ENCODE data around the gene UBE2I. TPM values are rescaled to one million over a fixed set of nuclear protein-coding genes. Genes with fewer than 3 reads are reported as not detected.

The UBE2I gene
- polyA plus RNA-seq, 3 donors: 33.1 to 65.3 (median 52.4) TPM

DNA sequence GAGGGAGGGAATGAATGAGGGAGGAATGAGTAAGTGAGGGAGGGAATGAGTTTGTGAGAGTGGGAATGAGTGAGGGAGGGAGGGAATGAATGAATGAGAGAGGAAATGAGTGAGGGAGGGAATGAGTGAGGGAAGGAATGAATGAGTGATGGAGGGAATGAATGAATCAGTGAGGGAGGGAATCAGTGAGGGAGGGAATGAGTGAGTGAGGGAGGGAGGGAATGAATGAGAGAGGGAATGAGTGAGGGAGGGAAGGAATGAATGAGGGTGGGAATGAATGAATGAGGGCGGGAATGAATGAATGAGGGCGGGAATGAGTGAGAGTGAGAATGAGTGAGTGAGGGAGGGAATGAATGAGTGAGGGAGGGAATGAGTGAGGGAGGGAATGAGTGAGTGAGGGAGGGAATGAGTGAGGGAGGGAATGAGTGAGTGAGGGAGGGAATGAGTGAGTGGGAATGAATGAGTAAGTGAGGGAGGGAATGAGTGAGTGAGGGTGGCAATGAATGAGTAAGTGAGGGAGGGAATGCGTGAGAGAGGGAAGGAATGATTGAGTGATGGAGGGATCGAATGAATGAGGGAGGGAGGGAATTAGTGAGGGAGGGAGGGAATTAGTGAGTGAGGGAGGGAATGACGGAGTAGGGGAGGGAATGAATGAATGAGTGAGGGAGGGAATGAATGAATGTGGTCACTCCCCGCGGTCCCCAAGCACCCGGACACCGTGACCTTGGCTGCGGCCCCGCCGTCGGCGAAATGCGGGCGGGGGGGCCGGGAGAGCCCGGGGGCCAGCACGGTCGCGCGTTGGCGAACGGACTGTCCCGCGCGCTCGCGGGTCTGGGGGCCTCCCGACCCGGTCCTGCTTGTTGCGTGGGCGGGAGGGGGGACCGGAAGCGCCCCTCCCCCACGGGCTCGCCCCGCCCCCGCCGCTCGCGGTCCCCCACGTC, 1.1 kb upstream of the UBE2I start:
- WGBS, 3 donors: 4 to 8% (median 5%) methylated on average over 18 to 42 of the region's 43 CpGs
- H3K27ac ChIP-seq (ENCODE audit: low read depth, low read length): peak overlapping the region; percentile 68

DNA sequence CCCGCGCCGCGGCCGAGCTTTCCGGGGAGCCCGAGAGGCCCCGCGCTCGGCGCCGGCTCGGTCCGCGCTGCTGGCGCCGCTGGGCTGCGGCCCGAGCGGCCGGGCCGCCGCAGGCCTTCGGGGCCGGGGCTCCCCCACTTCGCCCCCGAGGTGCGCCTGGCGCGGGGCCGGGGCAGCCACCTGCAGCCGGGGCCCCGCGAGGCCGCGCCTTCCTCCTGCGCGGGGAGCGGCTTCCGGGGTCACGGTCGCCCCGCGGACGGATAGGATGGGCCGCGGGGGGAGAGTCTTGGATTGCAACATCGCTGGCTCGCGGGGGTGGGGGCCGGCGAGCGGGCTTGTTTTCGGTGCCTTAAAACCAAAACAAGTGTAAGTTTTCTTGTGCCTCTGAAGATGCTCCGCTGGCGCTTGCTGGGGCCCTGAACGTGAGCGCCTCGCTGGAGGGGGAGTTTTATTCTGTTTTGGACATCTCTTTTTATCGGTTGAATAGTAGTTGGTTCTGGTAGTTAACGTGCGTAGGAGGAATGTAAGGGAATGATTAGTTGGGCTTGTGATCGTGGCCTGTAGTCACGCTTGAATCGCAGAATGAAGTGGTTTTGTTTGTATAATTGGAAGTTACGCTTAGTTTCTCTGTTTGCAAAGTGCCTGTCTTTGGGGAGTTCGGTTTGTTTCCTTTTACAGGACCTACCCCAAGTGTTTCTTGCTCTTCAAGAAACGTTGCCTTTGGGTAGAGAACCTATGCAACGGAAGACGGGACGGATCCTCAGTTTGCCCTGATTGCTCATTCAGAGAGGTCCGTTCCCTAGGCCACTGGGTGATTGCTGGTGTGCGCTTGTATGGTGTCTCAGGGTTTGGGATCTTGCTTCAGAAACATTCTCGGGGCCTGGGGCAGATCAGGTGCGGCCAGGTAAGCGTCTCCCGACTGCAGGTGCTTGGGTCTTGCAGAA, 724 bp downstream of the UBE2I start:
- H3K27ac ChIP-seq (ENCODE audit: low read depth, low read length): no peak overlapping the region
- WGBS, 3 donors: 1 to 3% (median 1%) methylated on average over 54 to 77 of the region's 77 CpGs

DNA sequence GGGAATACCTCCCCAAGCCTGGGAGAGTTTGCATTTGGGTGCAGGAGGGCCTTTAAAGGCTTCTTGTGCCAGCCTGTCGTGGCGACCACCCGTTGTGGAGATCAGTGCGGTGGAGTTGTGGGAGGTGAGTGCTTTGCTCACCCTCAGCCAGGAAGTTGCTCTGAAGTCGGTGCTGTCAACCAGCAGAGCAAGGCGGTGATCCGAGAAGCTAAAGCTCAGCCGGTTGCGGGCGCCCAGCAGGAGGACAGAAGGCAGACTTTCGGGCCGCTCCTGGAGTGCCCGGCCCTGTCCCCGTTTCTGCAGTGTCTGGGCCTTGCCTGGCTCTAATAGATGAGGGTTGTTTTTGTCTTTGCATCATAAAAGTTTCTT, 1.4 kb downstream of the UBE2I start:
- H3K27ac ChIP-seq (ENCODE audit: low read depth, low read length): no peak overlapping the region
- WGBS, 3 donors: 2 to 4% (median 2%) methylated on average over 14 of the region's 14 CpGs

DNA sequence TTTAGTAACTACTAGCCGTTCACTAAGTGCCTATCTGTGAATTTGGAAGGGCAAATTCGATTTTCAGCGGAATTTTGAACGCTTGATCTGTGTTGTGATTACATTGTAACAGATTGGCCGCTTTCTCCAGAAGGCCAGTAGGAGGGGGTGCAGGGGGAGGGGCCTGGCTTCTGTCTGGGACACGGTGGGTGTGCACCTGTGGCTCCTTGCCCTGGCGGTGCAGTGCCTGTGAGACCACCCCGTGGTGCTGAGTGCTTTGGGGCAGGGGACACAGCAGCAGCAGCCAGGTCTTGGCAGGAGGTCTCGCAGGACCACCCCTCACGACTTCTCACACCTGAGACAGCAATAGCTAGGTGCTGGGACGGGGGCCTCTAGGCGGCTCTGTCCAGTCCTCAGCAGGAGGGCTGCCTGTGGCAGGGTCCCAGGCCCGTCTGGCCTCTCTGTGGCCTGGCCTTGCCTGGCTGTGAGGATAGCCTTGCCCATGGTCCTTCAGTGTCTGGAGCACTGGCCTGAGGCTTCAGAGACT, 1.8 kb downstream of the UBE2I start:
- no peak overlapping the region for H3K27ac ChIP-seq (ENCODE audit: low read depth, low read length)
- WGBS, 3 donors: 16 to 21% (median 18%) methylated on average over 13 of the region's 13 CpGs

- H3K27ac ChIP-seq (ENCODE audit: low read depth, low read length): no peak overlapping the region
- WGBS, 3 donors: 23 to 26% (median 24%) methylated on average over 35 of the region's 35 CpGs
These were observed 2.5 kb downstream of the UBE2I start for GRCh38 chr16:1311738-1312466.

GRCh38 chr16:1312467-1312816, 3.0 kb downstream of the UBE2I start:
- 72 to 80% (median 75%) methylated on average over 16 of the region's 16 CpGs for WGBS, 3 donors
- H3K27ac ChIP-seq (ENCODE audit: low read depth, low read length): no peak overlapping the region

- no peak overlapping the region for H3K27ac ChIP-seq (ENCODE audit: low read depth, low read length)
- WGBS, 3 donors: 83 to 90% (median 88%) methylated on average over 15 of the region's 15 CpGs
These were observed 3.5 kb downstream of the UBE2I start for GRCh38 chr16:1312903-1313302.

- WGBS, 3 donors: 88 to 89% (median 88%) methylated on average over 37 to 38 of the region's 38 CpGs
- H3K27ac ChIP-seq (ENCODE audit: low read depth, low read length): no peak overlapping the region
These were observed 4.4 kb downstream of the UBE2I start for GRCh38 chr16:1313721-1314369.

DNA sequence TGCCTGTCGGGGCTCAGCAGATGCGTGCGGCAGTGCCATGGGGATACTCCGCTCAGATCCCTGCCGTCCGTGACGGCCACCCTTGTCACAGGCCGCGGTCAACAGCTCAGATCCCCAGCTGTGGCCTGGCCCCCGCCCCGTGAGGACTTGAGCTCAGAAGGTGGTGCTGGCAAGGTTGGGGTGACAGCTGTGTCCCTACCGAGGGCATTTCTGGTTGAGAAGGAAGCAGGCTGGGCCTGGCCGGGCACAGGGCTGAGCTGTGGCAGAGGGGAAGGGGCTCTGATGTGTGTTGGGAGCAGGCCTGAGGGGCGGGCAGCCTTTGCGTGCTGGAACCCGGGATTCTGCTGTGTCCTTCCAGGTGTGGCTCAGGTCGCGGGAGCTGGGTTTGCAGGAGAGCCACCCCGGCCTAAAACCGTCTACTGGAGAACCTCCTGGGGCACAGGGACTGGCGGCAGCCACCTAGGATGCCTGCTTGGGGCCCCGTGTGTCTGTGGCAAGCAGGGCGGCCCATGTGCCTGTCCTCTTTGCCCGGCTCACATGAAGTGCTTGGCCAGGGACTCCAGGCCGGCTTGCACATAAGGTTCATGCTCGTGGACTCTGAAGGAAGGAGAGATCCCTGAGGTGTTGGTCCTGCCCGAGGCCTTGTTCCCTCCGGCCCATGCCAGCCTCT, 5.1 kb downstream of the UBE2I start:
- H3K27ac ChIP-seq (ENCODE audit: low read depth, low read length): no peak overlapping the region
- WGBS, 3 donors: 82 to 90% (median 85%) methylated on average over 28 of the region's 28 CpGs

DNA sequence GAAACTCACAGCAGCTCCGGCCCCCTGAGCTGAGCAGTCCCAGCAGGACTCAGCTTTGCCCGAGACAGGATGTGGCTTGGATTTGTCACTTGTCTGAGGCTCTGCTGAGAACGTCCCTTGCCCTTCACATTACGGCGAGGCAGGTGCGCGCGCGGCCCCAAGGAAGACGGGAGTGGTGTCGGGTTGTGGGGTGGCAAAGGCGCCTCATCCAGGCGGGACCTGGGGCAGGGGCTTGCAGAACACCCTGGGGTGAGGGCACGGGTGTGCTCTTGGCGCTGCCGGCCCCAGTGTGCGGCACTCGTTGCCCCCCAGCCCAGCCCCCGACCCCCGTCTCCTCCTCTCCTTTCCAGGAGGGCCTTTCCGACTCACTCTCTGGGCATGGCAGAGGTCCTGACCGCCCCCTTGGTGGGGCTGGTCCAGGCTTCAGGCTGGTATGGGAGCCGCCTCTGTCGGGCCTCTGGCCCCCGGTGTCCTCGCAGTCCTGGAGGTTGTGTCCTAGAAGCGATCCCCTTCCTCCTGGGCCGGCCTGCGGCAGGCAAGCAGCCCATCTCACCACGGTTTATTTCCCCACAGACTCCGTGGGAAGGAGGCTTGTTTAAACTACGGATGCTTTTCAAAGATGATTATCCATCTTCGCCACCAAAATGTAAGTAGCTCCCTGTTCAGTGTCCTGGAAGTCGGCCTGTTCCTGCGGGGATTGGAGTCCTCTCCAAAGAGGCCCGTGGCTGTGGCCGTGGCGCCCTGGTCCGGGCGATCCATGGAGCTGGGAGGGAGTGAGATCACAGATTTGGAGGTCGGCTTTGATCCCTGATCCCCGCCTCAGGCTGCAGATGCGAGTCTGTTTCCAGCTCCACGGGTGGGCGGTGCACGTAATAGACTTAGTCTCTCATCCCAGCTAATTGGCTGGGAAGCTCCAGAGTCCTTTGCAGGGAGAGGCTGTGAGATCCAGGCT, 5.9 kb downstream of the UBE2I start:
- WGBS, 3 donors: 84 to 85% (median 84%) methylated on average over 36 to 46 of the region's 46 CpGs
- no peak overlapping the region for H3K27ac ChIP-seq (ENCODE audit: low read depth, low read length)

DNA sequence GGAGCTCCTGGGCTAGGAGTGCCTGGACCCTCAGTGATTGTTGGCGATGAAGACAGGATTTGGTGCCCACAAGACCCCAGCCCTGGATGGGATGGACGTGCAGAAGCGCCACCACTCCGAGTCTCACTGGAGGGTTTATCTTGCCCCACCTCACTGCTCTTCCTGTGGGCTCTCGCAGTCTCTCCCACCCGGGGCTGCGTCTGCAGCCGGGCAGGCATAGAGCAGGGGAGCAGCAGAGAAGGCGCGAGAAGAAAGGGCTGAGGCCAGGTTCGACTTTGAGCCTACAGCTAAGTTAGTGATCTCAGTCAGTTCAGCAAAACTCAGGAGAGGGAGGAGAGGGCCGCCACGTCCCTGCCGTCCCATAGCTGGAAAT, 6.6 kb downstream of the UBE2I start:
- 85 to 92% (median 88%) methylated on average over 14 of the region's 14 CpGs for WGBS, 3 donors
- no peak overlapping the region for H3K27ac ChIP-seq (ENCODE audit: low read depth, low read length)

DNA sequence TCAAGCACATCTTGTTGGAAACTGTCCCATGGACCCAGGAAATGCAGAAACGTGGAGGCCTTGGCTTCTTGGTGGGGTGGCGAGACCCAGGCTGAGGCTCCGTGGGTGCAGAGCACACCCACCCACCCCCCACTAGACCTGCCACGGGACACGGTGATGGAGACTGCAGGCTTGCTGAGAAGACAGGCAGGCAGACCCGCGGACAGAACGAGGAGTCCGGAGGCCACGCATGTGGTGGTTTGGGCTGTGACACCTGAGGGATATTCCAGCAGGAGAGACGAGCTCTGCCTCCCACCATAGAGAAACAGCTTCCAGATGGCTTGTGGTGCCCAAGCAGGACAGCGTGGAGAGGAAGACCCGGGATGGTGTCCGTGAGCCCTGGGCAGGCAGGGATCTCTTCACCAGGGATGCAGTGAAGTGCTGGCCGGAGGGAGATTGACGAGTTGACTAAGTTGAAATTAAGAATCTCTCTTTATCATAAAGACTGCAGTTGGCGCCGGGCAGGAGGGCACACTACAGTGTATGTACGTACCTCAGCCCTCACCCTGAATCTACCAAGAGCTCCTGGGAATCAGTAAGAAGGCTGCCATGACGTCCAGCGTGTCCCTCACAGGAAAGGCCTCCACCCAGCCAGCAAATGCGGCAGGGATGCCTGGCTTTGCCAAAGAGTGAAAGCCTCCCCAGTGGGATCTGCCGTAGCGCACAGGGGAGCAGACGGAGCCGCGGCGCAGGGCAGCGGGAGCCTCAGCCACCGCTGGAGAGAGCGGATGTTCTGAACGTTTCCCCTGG, 8.2 kb downstream of the UBE2I start:
- WGBS, 3 donors: 88 to 93% (median 90%) methylated on average over 32 of the region's 32 CpGs
- no peak overlapping the region for H3K27ac ChIP-seq (ENCODE audit: low read depth, low read length)

DNA sequence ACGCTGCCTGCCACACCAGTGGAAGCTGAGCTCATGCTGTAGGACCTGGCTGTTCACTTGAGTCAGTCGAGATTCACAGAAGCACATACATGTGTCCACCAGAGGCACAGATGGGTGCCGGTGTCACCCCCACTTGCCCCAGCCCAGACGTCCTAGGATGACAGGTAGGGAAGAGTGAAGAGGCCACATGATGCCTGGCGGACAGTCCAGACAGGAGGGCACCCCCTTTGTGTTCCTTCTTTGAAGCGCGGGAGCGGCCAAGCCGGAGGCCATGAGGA, 8.8 kb downstream of the UBE2I start:
- WGBS, 3 donors: 79 to 85% (median 81%) methylated on average over 9 of the region's 9 CpGs
- H3K27ac ChIP-seq (ENCODE audit: low read depth, low read length): no peak overlapping the region

GRCh38 chr16:1319041-1319440, 9.6 kb downstream of the UBE2I start:
- 92 to 93% (median 93%) methylated on average over 33 of the region's 33 CpGs for WGBS, 3 donors
- H3K27ac ChIP-seq (ENCODE audit: low read depth, low read length): no peak overlapping the region

DNA sequence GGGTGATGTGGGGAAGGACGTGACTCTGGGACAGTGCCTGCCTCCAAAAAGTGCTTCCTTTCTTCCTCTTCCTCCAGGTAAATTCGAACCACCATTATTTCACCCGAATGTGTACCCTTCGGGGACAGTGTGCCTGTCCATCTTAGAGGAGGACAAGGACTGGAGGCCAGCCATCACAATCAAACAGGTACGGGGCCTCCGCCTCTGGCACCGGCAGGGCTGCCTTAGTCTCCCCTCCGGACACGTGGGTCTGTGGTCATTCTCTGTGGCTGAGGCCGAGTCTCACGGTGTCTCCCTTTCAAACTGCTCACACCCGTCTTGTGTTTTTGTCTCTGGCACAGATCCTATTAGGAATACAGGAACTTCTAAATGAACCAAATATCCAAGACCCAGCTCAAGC, 10.7 kb downstream of the UBE2I start:
- WGBS, 3 donors: 85 to 94% (median 86%) methylated on average over 11 to 12 of the region's 12 CpGs

GRCh38 chr16:1320658-1321240, 11.3 kb downstream of the UBE2I start:
- no peak overlapping the region for H3K27ac ChIP-seq (ENCODE audit: low read depth, low read length)
- WGBS, 3 donors: 85 to 93% (median 87%) methylated on average over 21 to 22 of the region's 22 CpGs

More for the DNA sequence above, 10.7 kb downstream of the UBE2I start:
- no peak overlapping the region for H3K27ac ChIP-seq (ENCODE audit: low read depth, low read length)
